WI38 (cell line): ENCODE results near the gene GSTM4.

Source experiments
- H3K4me3 ChIP-seq: 2 replicates; pipeline ENCODE4 v1.5.1; 2011; ENCODE audit warnings: low read depth, mild to moderate bottlenecking, control low read depth, low read length
- CTCF ChIP-seq: IDR thresholded peaks from 2 replicates; pipeline ENCODE4 v1.5.1; 2012; ENCODE audit warnings: low read depth, mild to moderate bottlenecking, control low read depth, low read length

Gene GSTM4

GRCh38 chr1:109655615-109656519, at the start of gene GSTM4:
GSTM4 (plus strand) TSS chr1:109656099; CDS start chr1:109656390, 291 bp downstream.
- no peak for TF ChIP-seq CTCF

GRCh38 chr1:109609881-109610280, 46.0 kb upstream of the GSTM4 start:
- H3K4me3 ChIP-seq: no peak overlapping the region
- no peak for TF ChIP-seq CTCF

More at GRCh38 chr1:109655615-109656519, at the start of gene GSTM4:
- H3K4me3 ChIP-seq: peak within 1 kb of the TSS; percentile 78

- no peak for TF ChIP-seq CTCF
- H3K4me3 ChIP-seq: no peak overlapping the region
Observed at GRCh38 chr1:109610609-109611307, 45.1 kb upstream of the GSTM4 start.

- no peak for TF ChIP-seq CTCF
- no peak overlapping the region for H3K4me3 ChIP-seq
Observed at GRCh38 chr1:109611308-109611990, 44.5 kb upstream of the GSTM4 start.

- H3K4me3 ChIP-seq: no peak overlapping the region
- TF ChIP-seq CTCF: no peak
Observed at GRCh38 chr1:109613361-109614147, 42.3 kb upstream of the GSTM4 start.

- no peak overlapping the region for H3K4me3 ChIP-seq
- TF ChIP-seq CTCF: no peak
Observed at GRCh38 chr1:109615879-109616278, 40.0 kb upstream of the GSTM4 start.
